Breast epithelium (tissue), 4 donors: ENCODE data around the gene CCDC12. TPM values are rescaled to one million over a fixed set of nuclear protein-coding genes. Genes with fewer than 3 reads are reported as not detected.

Experiments used
- DNase-seq, 2 donors: peaks; one replicate each; pipeline ENCODE4 v3.0.0-alpha.2; 2019; ENCODE audit warnings: low spot score in 2 of 2
- H3K27ac ChIP-seq, 2 donors: fragments of 200-600 bp; sonication (generic) in 1 of 2; one replicate each; pipeline ENCODE4 v1.5.1; 2016 to 2019; ENCODE audit warnings: mild to moderate bottlenecking in 1 of 2
- H3K27me3 ChIP-seq, 2 donors: fragments of 200-600 bp; sonication (generic) in 1 of 2; one replicate each; pipeline versions ENCODE4 v1.5.1 to v1.6.0; 2017 to 2019; ENCODE audit warnings: control low read depth in 1 of 2, mild to moderate bottlenecking in 1 of 2
- H3K36me3 ChIP-seq: fragments of 200-600 bp; one replicate; pipeline ENCODE4 v1.5.1; 2019
- H3K4me1 ChIP-seq, 2 donors: fragments of 200-600 bp; sonication (generic); one replicate each; pipeline ENCODE4 v1.5.1; 2016 to 2019; ENCODE audit warnings: control low read depth in 1 of 2
- H3K4me3 ChIP-seq, 3 donors: fragments of 200-600 bp; sonication (generic); 1 replicate in 2 of 3; 2 replicates in 1 of 3; pipeline ENCODE4 v1.5.1; 2016 to 2019; ENCODE audit warnings: mild to moderate bottlenecking in 3 of 3, moderate library complexity in 2 of 3
- H3K9me3 ChIP-seq, 2 donors: fragments of 200-600 bp; sonication (generic) in 1 of 2; one replicate each; pipeline ENCODE4 v1.5.1; 2016 to 2019; ENCODE audit warnings: control low read depth in 1 of 2
- CTCF ChIP-seq, 3 donors: fragments of 450-650 bp; IDR thresholded peaks; one replicate each; pipeline ENCODE4 v1.5.1; 2016 to 2017; ENCODE audit warnings: antibody characterized with exemption in 3 of 3, mild to moderate bottlenecking in 3 of 3, moderate library complexity in 3 of 3
- POLR2A ChIP-seq: fragments of 450-650 bp; IDR thresholded peaks from one replicate; pipeline ENCODE4 v1.6.1; 2016; ENCODE audit warnings: antibody characterized with exemption, mild to moderate bottlenecking, moderate library complexity
- POLR2AphosphoS5 ChIP-seq, 3 donors: sonication (generic); formaldehyde crosslinking; IDR thresholded peaks; one replicate each; pipeline ENCODE4 v1.6.1; 2017; ENCODE audit warnings: antibody characterized with exemption in 3 of 3
- intact Hi-C: fragments of 100-400 bp; cut with DNase I; formaldehyde crosslinking; loops from one replicate; pipeline ENCODE4 v1.15.1; 2023; ENCODE audit warnings: low total_unique reads
- total RNA-seq, 3 donors: library from RNA; depleted of rRNA; stranded (reverse); fragments of >200 nt; gene quantifications; one replicate each; pipeline ENCODE4 v1.1.0, GENCODE V29; 2016

CCDC12 gene
- total RNA-seq, 3 donors from 2014 or later: 27.0 to 50.2 (median 43.9) TPM

DNA sequence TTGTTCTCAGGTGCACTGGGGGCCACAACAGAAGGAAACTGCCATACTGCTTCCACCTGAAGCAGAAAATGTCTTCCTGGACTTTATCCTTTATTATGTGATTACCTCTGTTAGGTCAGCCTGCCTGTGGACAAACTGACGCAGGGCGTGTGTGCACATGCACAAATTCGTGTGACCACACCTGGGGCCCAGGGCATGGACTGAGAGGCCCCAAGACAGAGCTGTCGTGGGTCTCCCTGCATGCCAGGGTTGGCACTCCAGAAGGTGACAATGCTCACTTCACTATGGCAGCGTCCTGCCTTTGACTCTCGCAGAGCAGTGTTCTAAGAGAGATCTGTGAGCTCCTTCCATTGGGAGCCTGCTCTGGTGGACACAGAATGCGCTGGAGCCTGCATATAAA lies 34.5 kb downstream of the CCDC12 start:
- no peaks in the 10 kb centered on the region for H3K36me3 ChIP-seq
- H3K27me3 ChIP-seq: no peaks in the 10 kb centered on the region
- intact Hi-C loops: no loop called here
- no peak for TF ChIP-seq CTCF (IDR thresholded peaks at IDR 0.05)
- no peak for TF ChIP-seq POLR2A
- no peak for TF ChIP-seq POLR2AphosphoS5 (IDR thresholded peaks at IDR 0.05)
- no peak for DNase-seq
- H3K9me3 ChIP-seq: no peaks in the 10 kb centered on the region
- H3K27ac ChIP-seq: peak overlapping the region in 1 of 2 donors; percentile 56
- peaks cover 0 to 9% of the 10 kb centered on the region in 2 donors for H3K4me1 ChIP-seq
- no peak overlapping the region for H3K4me3 ChIP-seq

DNA sequence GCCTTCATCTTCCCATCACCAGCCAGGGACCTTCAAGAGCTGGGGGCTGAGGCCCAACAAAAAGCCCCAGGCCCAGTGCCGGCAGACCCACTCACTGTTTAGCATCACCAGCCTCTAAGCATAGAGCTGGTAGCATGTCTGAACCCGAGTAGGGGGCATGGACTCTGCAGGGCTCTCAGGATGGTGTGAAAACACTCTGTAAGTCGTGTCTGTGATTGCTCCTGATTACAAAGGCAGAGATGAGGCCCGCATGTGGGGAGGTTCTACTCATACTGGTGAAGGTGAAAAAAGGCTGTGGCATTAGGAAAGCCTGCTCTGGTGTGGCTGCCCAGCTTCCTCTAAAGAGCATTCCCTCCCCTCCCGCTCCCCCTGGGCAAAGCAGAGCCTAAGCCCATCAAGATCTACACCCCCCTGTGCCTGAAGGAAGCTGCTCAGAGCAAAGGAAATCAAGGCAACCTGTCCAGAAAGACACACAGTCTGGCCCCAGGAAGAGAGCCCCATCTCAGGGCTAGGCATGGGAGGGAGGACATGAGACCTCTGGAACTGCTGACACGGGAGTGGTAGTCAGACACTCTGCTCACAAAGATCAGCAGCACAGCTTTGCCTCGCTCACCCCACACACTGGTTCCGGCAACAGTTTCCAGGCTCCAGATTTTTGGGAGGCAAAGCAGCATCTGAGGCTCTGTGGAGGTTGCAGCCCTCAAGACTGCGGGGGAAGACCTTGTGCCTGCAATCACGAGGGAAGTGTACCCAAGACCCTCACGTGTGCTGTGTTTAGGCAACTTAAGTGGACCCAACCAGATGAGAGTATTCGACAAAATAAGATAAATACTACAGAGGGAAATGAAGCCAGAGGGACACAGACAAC lies 36.7 kb downstream of the CCDC12 start:
- no peak for DNase-seq
- no peak overlapping the region for H3K4me3 ChIP-seq
- peaks cover 8 to 12% of the 10 kb centered on the region in 2 donors for H3K4me1 ChIP-seq
- no peaks in the 10 kb centered on the region for H3K27me3 ChIP-seq
- no peaks in the 10 kb centered on the region for H3K9me3 ChIP-seq
- intact Hi-C loops: loop anchor here (2.0 kb wide), 1 partner anchor 27 kb away; no protein-coding TSS in a partner anchor
- TF ChIP-seq POLR2A (no peak), CTCF (IDR thresholded peaks at IDR 0.05) (no peak)
- H3K27ac ChIP-seq: peak overlapping the region; percentile 40 to 53
- H3K36me3 ChIP-seq: no peaks in the 10 kb centered on the region

- H3K4me1 ChIP-seq: peaks cover 8 to 22% of the 10 kb centered on the region in 2 donors
- H3K27ac ChIP-seq: peak overlapping the region in 1 of 2 donors; percentile 89
- no peaks in the 10 kb centered on the region for H3K36me3 ChIP-seq
- H3K9me3 ChIP-seq: no peaks in the 10 kb centered on the region
- peak in 1 of 2 donors; percentile 14 for DNase-seq
- H3K4me3 ChIP-seq: no peak overlapping the region
- TF ChIP-seq POLR2AphosphoS5 (IDR thresholded peaks at IDR 0.05) (no peak), CTCF (IDR thresholded peaks at IDR 0.05) (no peak), POLR2A (no peak)
- intact Hi-C loops: no loop called here
- H3K27me3 ChIP-seq: no peaks in the 10 kb centered on the region
Measured at GRCh38 chr3:46938118-46938517, 38.4 kb downstream of the CCDC12 start.

- Histone ChIP-seq H3K27me3 (no peaks in the 10 kb centered on the region), H3K36me3 (no peaks in the 10 kb centered on the region), H3K4me3 (no peak overlapping the region), H3K27ac (peak overlapping the region; percentile 38 to 89), H3K9me3 (no peaks in the 10 kb centered on the region), H3K4me1 (peaks cover 8 to 34% of the 10 kb centered on the region in 2 donors)
- TF ChIP-seq POLR2AphosphoS5 (IDR thresholded peaks at IDR 0.05) (no peak), CTCF (IDR thresholded peaks at IDR 0.05) (no peak)
- intact Hi-C loops: no loop called here
- peak in 1 of 2 donors; percentile 27 for DNase-seq
Measured at GRCh38 chr3:46936733-46937250, 39.8 kb downstream of the CCDC12 start.

DNA sequence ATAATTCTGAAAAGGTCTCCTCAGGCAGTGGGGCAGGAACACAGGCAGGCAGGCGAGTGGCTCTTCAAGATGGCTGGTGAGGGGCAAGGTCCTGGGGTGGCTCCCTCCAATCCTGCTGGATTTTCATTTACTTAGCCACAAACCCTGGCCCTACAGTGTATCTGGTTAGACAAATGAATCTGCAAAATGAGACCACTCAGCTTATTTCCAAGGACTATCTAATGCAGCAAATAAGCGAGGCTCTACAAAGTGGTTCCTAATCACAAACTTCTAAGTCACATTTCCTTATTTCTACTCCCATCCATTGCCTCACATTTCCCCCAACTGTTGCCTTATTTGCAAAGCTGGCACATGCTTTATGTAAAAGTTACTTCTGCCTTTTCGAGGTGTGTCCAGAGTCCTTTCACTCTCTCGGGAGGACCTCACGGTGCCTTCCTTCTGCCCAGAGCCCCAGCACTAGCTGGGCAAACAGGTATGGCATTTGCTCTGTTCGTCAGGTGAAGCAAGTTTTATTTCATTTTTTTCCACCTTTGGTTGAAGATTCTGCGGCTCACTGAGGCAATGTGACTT lies 40.5 kb downstream of the CCDC12 start:
- Histone ChIP-seq H3K9me3 (no peaks in the 10 kb centered on the region), H3K27me3 (no peaks in the 10 kb centered on the region), H3K4me3 (no peak overlapping the region), H3K4me1 (peaks cover 13 to 41% of the 10 kb centered on the region in 2 donors), H3K36me3 (no peaks in the 10 kb centered on the region), H3K27ac (peak overlapping the region; percentile 85 to 89)
- TF ChIP-seq POLR2A: no peak
- no peak for TF ChIP-seq POLR2AphosphoS5 (IDR thresholded peaks at IDR 0.05)
- TF ChIP-seq CTCF (IDR thresholded peaks at IDR 0.05): no peak
- intact Hi-C loops: no loop called here
- DNase-seq: no peak
